Activated CD4-positive, CD25-positive, alpha-beta regulatory T cell (primary cell): ENCODE data around the gene DMRT1.

Source experiments
- DNase-seq, 4 experiments: peaks; one replicate each; lab custom pipeline; 2025; lab: John Stamatoyannopoulos, UW

DMRT1 gene

DNA sequence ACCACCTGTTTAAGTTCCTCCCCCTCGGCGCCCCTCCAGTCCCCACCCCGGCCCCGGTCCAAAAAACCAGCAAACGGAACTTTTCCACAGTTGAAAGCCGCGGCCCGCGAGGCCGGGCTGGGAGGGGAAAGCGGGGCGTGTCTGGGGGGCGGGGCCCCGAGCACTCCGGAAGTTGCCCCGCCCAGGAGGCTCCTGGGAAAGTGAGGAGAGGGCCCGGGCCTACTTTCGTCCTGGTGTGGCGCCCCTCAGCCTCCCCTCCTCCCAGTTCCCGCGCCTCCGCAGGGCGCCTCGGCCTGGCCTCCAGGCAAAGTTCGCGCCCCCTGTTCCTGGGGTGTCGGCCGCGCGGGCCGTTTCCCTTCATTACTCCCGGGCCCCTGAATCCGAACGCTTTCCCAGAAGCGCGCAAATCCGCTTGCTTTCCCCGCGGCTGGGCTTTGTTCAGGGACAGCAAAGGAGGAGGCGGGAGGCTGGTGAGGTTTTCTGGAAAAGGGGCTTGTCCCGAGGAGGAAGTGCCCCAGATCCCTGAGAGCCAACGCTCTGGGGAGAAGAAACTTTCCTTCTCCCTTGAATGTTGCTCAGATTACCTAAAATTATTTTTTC is 130.5 kb downstream of the DMRT1 start:
- DNase-seq: no peak

GRCh38 chr9:972501-973294 is 131.2 kb downstream of the DMRT1 start:
- no peak for DNase-seq

- no peak for DNase-seq
Observed at GRCh38 chr9:973295-973834, 131.9 kb downstream of the DMRT1 start.

- no peak for DNase-seq
Observed at GRCh38 chr9:974031-974995, 132.8 kb downstream of the DMRT1 start.

GRCh38 chr9:974996-975739 is 133.7 kb downstream of the DMRT1 start:
- DNase-seq: no peak

- no peak for DNase-seq
Observed at GRCh38 chr9:975740-976257, 134.3 kb downstream of the DMRT1 start.

GRCh38 chr9:976258-976942 is 134.9 kb downstream of the DMRT1 start, which contains the start of gene DMRT3:
Gene DMRT3, plus strand, starts transcription at chr9:976655. Its CDS starts 347 bp downstream, at chr9:977002.
- DNase-seq: no peak

- no peak for DNase-seq
Observed at GRCh38 chr9:976943-977837, 135.7 kb downstream of the DMRT1 start.

DNA sequence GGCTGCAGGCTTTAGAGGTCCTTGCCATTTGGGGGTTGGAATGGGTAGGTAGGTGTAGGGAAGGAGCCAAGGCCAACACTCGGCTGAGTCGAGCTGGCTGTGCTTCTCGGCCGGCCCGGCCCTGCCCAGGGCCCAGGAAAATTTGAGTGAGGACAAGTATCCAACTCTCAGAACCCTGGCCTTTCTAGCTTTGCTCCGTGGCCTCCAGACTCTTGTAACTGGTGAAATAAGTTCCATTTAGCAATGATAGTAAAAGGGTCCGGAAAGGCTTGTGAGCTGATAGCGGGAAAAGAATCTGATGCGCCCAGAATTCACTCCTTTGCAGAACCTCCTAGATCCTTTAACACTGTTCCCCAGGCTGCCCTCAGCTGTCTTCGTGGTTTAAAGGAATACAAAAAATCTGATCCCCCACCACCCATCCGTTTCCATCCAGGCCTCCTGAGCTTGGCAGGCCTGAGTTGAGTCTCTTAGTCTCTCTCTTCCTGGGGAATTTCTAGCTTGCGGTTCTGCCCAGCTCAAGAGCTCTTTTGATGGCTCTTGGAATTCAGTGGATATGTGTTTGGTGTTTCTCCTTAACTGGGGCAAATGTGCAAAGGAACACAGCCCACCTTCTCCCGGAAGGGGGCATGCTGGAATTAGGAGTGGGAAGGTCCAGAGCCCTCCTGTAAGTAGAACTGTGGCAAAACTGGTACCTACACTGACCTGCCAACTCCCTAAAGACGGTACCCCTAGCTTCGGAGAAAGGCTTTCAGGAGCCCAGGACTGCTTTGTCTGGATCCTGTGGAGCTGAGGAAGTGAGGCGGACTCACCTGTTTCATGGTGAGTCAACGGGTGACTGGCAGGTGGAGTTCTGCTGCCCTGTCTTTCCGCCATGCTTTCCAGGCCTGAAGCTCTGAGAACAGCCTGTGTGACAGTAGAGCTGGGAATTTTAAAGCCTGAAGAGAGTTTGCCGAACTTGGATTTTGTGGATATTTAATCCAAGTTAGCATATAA is 136.6 kb downstream of the DMRT1 start:
- DNase-seq: no peak

- DNase-seq: no peak
Observed at GRCh38 chr9:979983-980382, 138.5 kb downstream of the DMRT1 start.

DNA sequence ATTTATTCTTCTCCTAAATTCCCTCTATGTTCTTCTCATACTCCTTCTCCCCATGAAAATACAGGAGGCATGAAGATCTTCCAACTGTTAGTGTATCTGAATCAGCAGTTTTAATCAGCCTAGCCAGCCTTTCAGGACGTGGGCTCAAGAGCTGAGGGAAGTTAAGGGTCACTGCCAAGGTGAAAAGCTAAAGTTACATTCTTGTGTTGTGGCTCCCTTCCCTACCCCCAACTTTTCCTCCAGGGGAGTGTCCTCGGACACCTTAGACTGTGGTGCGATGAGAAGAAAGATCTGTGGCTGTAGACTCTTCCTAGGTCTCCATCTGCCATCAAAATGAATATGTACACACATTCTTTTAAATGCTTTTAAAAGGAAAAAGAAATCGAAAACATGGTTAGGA is 139.1 kb downstream of the DMRT1 start:
- DNase-seq: no peak

DNA sequence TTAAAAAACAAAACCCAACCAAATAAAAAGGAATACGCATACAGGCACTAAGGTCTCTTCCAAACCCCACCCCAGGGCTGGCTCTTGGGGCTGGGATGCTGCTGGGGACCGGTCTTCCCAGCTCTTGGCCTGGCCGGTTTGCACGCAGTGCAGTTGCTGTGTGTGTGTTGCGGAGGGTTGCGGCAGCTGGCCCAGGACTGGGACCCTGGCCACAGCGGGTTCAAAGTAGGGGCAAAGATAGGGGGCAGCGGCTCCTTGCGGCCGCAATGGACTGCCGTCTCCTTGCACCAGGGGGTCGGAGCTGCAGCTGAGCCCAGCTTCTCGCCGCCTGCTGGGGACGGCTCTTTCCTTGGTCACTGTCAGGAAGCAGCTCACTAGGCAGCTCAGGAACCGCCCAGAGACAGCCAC is 140.0 kb downstream of the DMRT1 start:
- DNase-seq: no peak

GRCh38 chr9:982394-983230 is 141.1 kb downstream of the DMRT1 start:
- DNase-seq: no peak

GRCh38 chr9:994005-994404 is 152.5 kb downstream of the DMRT1 start:
- no peak for DNase-seq

DNA sequence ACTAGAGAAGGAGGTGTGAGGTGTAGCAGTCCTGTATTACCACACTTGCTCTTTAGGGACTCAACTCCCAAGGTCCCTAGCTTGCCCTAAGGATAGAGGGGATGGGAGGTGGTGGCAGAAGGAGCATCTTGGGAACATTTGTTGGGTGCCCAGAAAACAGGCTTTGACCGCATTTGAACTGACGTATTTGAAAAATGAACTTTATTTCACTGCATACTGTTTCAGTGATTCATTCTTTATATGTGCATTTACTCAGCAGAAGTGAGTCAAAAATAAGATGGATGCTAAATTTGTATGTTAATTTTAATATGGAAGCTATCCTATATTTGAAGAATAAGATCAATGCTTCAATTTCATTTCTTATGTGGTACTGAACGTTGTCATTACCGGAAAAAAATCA is 153.7 kb downstream of the DMRT1 start:
- DNase-seq: no peak

- no peak for DNase-seq
Observed at GRCh38 chr9:995781-996180, 154.3 kb downstream of the DMRT1 start.
